ENCODE measurements around the gene VPS37C. TPM values are rescaled to one million over a fixed set of nuclear protein-coding genes. Genes with fewer than 3 reads are reported as not detected.

VPS37C gene
- total RNA-seq, 1 experiment from 2014 or later = 36.3 TPM

GRCh38 chr11:61106894-61107470, 54.2 kb downstream of the VPS37C start:
- Mint-ChIP-seq H3K9me3 (ENCODE audit: unreplicated experiment) (no peaks in the 10 kb centered on the region), H3K27me3 (ENCODE audit: insufficient read depth, unreplicated experiment) (peaks cover 3% of the 10 kb centered on the region), H3K36me3 (ENCODE audit: insufficient read depth, unreplicated experiment) (no peaks in the 10 kb centered on the region), H3K4me3 (ENCODE audit: unreplicated experiment) (no peak overlapping the region), H3K27ac (ENCODE audit: unreplicated experiment) (no peak overlapping the region), H3K4me1 (ENCODE audit: low read depth, unreplicated experiment) (no peaks in the 10 kb centered on the region)
- H3K4me3 ChIP-seq (ENCODE audit: low read depth, low read length) = no peak overlapping the region
- no peaks in the 10 kb centered on the region for H3K36me3 ChIP-seq (ENCODE audit: control insufficient read depth, insufficient read depth, low read length)
- no peaks in the 10 kb centered on the region for H3K27me3 ChIP-seq (replicated peaks; ENCODE audit: control insufficient read depth, insufficient read depth, low read length)
- ChIA-PET POLR2A (no interaction called here), CTCF (interaction anchor here (0.6 kb wide), 1 partner anchor 18 kb away, joined by 3 read pairs; no protein-coding TSS in a partner anchor)
- intact Hi-C loops (cut with micrococcal nuclease; ENCODE audit: unreplicated experiment) = no loop called here
- no TSS peak for BruUV-seq (replicated peaks)
- no peak for TF ChIP-seq CTCF (IDR thresholded peaks at IDR 0.05; ENCODE audit: insufficient read depth in 1 of 2, low read depth in 1 of 2, low read length in 1 of 2, severe bottlenecking in 1 of 2, unreplicated experiment in 1 of 2)
- H3K4me1 ChIP-seq = no peaks in the 10 kb centered on the region
- no peaks in the 10 kb centered on the region for H3K9me3 ChIP-seq
- DNase-seq = no peak

GRCh38 chr11:61106296-61106695, 54.9 kb downstream of the VPS37C start:
- CTCF ChIA-PET = no interaction called here

GRCh38 chr11:61104963-61105362, 56.3 kb downstream of the VPS37C start:
- H3K36me3 Mint-ChIP-seq (ENCODE audit: insufficient read depth, unreplicated experiment) = no peaks in the 10 kb centered on the region
- no peak for DNase-seq
- Histone ChIP-seq H3K4me1 (no peaks in the 10 kb centered on the region), H3K9me3 (no peaks in the 10 kb centered on the region), H3K4me3 (ENCODE audit: low read depth, low read length) (no peak overlapping the region), H3K27me3 (replicated peaks; ENCODE audit: control insufficient read depth, insufficient read depth, low read length) (no peaks in the 10 kb centered on the region), H3K36me3 (ENCODE audit: control insufficient read depth, insufficient read depth, low read length) (no peaks in the 10 kb centered on the region)
- H3K4me1 Mint-ChIP-seq (ENCODE audit: low read depth, unreplicated experiment) = no peaks in the 10 kb centered on the region
- no TSS peak for BruUV-seq (replicated peaks)
- TF ChIP-seq CTCF (IDR thresholded peaks at IDR 0.05; ENCODE audit: insufficient read depth in 1 of 2, low read depth in 1 of 2, low read length in 1 of 2, severe bottlenecking in 1 of 2, unreplicated experiment in 1 of 2) = no peak
- CTCF ChIA-PET = no interaction called here
- H3K27me3 Mint-ChIP-seq (ENCODE audit: insufficient read depth, unreplicated experiment) = no peaks in the 10 kb centered on the region
- intact Hi-C loops (cut with micrococcal nuclease; ENCODE audit: unreplicated experiment) = no loop called here
- no peaks in the 10 kb centered on the region for H3K9me3 Mint-ChIP-seq (ENCODE audit: unreplicated experiment)
- no peak overlapping the region for H3K4me3 Mint-ChIP-seq (ENCODE audit: unreplicated experiment)
- H3K27ac Mint-ChIP-seq (ENCODE audit: unreplicated experiment) = no peak overlapping the region
- POLR2A ChIA-PET = no interaction called here

More at GRCh38 chr11:61106296-61106695, 54.9 kb downstream of the VPS37C start:
- BruUV-seq (replicated peaks) = no TSS peak
- no peak for TF ChIP-seq CTCF (IDR thresholded peaks at IDR 0.05; ENCODE audit: insufficient read depth in 1 of 2, low read depth in 1 of 2, low read length in 1 of 2, severe bottlenecking in 1 of 2, unreplicated experiment in 1 of 2)
- Histone ChIP-seq H3K4me3 (ENCODE audit: low read depth, low read length) (no peak overlapping the region), H3K36me3 (ENCODE audit: control insufficient read depth, insufficient read depth, low read length) (no peaks in the 10 kb centered on the region), H3K9me3 (no peaks in the 10 kb centered on the region), H3K4me1 (no peaks in the 10 kb centered on the region), H3K27me3 (replicated peaks; ENCODE audit: control insufficient read depth, insufficient read depth, low read length) (no peaks in the 10 kb centered on the region)
- no peak overlapping the region for H3K27ac Mint-ChIP-seq (ENCODE audit: unreplicated experiment)
- no peak for DNase-seq
- intact Hi-C loops (cut with micrococcal nuclease; ENCODE audit: unreplicated experiment) = no loop called here
- H3K36me3 Mint-ChIP-seq (ENCODE audit: insufficient read depth, unreplicated experiment) = no peaks in the 10 kb centered on the region
- no peaks in the 10 kb centered on the region for H3K9me3 Mint-ChIP-seq (ENCODE audit: unreplicated experiment)
- no peaks in the 10 kb centered on the region for H3K4me1 Mint-ChIP-seq (ENCODE audit: low read depth, unreplicated experiment)
- no peak overlapping the region for H3K4me3 Mint-ChIP-seq (ENCODE audit: unreplicated experiment)
- H3K27me3 Mint-ChIP-seq (ENCODE audit: insufficient read depth, unreplicated experiment) = peaks cover 3% of the 10 kb centered on the region
- POLR2A ChIA-PET = no interaction called here
